ENCODE data around the gene GNPDA2.
A peak's percentile ranks its signal among the peaks of the same experiment; 100 is the strongest.
"Not testable (repeated sequence)": the region's sequence is repeated elsewhere in the genome, so short reads cannot be mapped to it uniquely, and the experiment has no call there.

The GNPDA2 gene

GRCh38 chr4:44726038-44726871 is at the start of gene GNPDA2:
Gene GNPDA2 (minus strand): TSS chr4:44726556. CDS start chr4:44722207, 4,349 bp downstream.
- DNase-seq, result peak; percentile 79

GRCh38 chr4:44772340-44772739 is 46.0 kb upstream of the GNPDA2 start:
- DNase-seq, result no peak

GRCh38 chr4:44771789-44772188 is 45.4 kb upstream of the GNPDA2 start:
- DNase-seq, result no peak

- no peak for DNase-seq
Measured at GRCh38 chr4:44766453-44766852, 40.1 kb upstream of the GNPDA2 start.

GRCh38 chr4:44765116-44765515 is 38.8 kb upstream of the GNPDA2 start:
- no peak for DNase-seq

- no peak for DNase-seq
Measured at GRCh38 chr4:44761306-44761705, 35.0 kb upstream of the GNPDA2 start.

- no peak for DNase-seq
Measured at GRCh38 chr4:44760142-44760898, 34.0 kb upstream of the GNPDA2 start.

GRCh38 chr4:44756559-44756958 is 30.2 kb upstream of the GNPDA2 start:
- no peak for DNase-seq

GRCh38 chr4:44740201-44740600 is 13.8 kb upstream of the GNPDA2 start:
- DNase-seq, result no peak

- no peak for DNase-seq
Measured at GRCh38 chr4:44738615-44739014, 12.3 kb upstream of the GNPDA2 start.

GRCh38 chr4:44736900-44737299 is 10.5 kb upstream of the GNPDA2 start:
- DNase-seq, result no peak

- not testable (repeated sequence) for DNase-seq
Measured at GRCh38 chr4:44728694-44729093, 2.3 kb upstream of the GNPDA2 start.

GRCh38 chr4:44727471-44727870 is 1.1 kb upstream of the GNPDA2 start:
- DNase-seq, result no peak

GRCh38 chr4:44725726-44726037 is 674 bp downstream of the GNPDA2 start:
- DNase-seq, result no peak

- no peak for DNase-seq
Measured at GRCh38 chr4:44725166-44725565, 1.2 kb downstream of the GNPDA2 start.

- DNase-seq, result no peak
Measured at GRCh38 chr4:44722001-44722400, 4.4 kb downstream of the GNPDA2 start.

- DNase-seq, result no peak
Measured at GRCh38 chr4:44720371-44720770, 6.0 kb downstream of the GNPDA2 start.

GRCh38 chr4:44716597-44716996 is 9.8 kb downstream of the GNPDA2 start:
- no peak for DNase-seq

GRCh38 chr4:44713125-44713524 is 13.2 kb downstream of the GNPDA2 start:
- no peak for DNase-seq

GRCh38 chr4:44704673-44705072 is 21.7 kb downstream of the GNPDA2 start:
- no peak for DNase-seq

- no peak for DNase-seq
Measured at GRCh38 chr4:44701037-44701436, 25.3 kb downstream of the GNPDA2 start.

GRCh38 chr4:44700427-44700826 is 25.9 kb downstream of the GNPDA2 start:
- no peak for DNase-seq

GRCh38 chr4:44684648-44685047 is 41.7 kb downstream of the GNPDA2 start:
- DNase-seq, result no peak

- DNase-seq, result no peak
Measured at GRCh38 chr4:44679060-44679459, 47.3 kb downstream of the GNPDA2 start.
